DMS 273 (cell line): Measurements from ENCODE around the gene CD180.

Experiments
- DNase-seq: peaks from one replicate; lab custom pipeline; 2025; ENCODE audit not compliant: unreplicated experiment; lab: John Stamatoyannopoulos, UW

CD180 gene

GRCh38 chr5:67196537-67197059, at the start of gene CD180:
TSS of gene CD180 (minus strand) at chr5:67196799. CDS start at chr5:67196641, 158 bp downstream.
- DNase-seq: peak; percentile 11

- DNase-seq: peak; percentile 84
Measured at GRCh38 chr5:67246108-67246507, 49.5 kb upstream of the CD180 start.

- no peak for DNase-seq
Measured at GRCh38 chr5:67245259-67245846, 48.8 kb upstream of the CD180 start.

- DNase-seq: peak; percentile 35
Measured at GRCh38 chr5:67244345-67244793, 47.8 kb upstream of the CD180 start.

GRCh38 chr5:67243944-67244343, 47.3 kb upstream of the CD180 start:
- DNase-seq: no peak

GRCh38 chr5:67243349-67243748, 46.8 kb upstream of the CD180 start:
- no peak for DNase-seq

GRCh38 chr5:67241326-67241725, 44.7 kb upstream of the CD180 start:
- no peak for DNase-seq

GRCh38 chr5:67240846-67241245, 44.2 kb upstream of the CD180 start:
- DNase-seq: peak; percentile 48

- no peak for DNase-seq
Measured at GRCh38 chr5:67240065-67240464, 43.5 kb upstream of the CD180 start.

GRCh38 chr5:67238191-67238590, 41.6 kb upstream of the CD180 start:
- no peak for DNase-seq

- no peak for DNase-seq
Measured at GRCh38 chr5:67235399-67236110, 39.0 kb upstream of the CD180 start.

GRCh38 chr5:67234671-67235176, 38.1 kb upstream of the CD180 start:
- DNase-seq: peak; percentile 77

- DNase-seq: no peak
Measured at GRCh38 chr5:67233075-67233474, 36.5 kb upstream of the CD180 start.

- no peak for DNase-seq
Measured at GRCh38 chr5:67223211-67223610, 26.6 kb upstream of the CD180 start.

GRCh38 chr5:67222243-67223025, 25.8 kb upstream of the CD180 start:
- DNase-seq: no peak

GRCh38 chr5:67221487-67222242, 25.1 kb upstream of the CD180 start:
- DNase-seq: no peak

GRCh38 chr5:67216564-67216963, 20.0 kb upstream of the CD180 start:
- DNase-seq: no peak

GRCh38 chr5:67215519-67216471, 19.2 kb upstream of the CD180 start:
- no peak for DNase-seq

GRCh38 chr5:67214707-67215447, 18.3 kb upstream of the CD180 start:
- DNase-seq: no peak
